ENCODE results near the gene REX1BD. TPM values are rescaled to one million over a fixed set of nuclear protein-coding genes. Genes with fewer than 3 reads are reported as not detected.
"Not testable (repeated sequence)": the region's sequence is repeated elsewhere in the genome, so short reads cannot be mapped to it uniquely, and the experiment has no call there.

Gene REX1BD
- total and polyA plus RNA-seq, 3 experiments from 2014 or later = 107 to 169 (median 110) TPM

DNA sequence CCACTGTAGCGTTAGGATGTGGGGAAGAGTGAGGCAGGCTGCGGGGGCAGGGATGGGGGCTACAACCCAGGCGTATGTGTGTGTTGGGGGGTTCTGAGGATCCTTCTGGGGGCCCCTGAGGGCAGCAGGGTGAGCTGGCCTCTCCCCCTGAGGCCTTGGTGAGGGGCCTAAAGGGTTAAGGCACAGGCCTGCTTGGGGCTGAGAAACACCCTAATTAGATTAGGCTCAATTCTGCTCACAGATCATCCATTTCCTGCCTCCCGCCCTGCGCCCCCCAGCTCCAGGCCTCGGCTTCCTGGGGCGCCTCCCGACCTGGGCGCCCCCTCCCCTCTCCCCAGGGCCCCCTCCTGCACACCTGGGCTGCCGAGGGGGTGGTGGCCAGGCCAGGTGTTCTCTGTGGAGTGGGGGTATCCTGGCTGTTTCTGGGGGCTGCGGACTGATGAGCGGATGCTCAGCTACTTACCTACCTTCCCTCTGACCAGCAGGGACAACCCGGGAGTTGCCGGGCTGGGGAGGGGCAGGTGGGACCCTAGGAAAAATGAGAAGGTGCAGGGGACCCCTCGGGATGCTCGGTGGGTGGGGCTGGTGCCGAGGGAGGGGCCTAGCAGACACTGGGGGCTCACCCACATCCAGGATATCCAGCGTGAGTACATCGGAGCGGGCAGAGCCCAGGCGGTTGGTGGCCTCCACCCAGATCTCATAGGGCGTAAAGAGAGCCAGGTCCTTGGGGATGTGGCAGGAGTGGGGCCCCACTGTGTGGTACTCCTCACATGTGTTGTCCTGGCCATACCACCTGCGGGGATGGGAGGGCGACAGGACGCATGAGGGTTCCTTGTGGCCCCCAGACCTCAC is 9.4 kb downstream of the REX1BD start:
- H3K27ac ChIP-seq (ENCODE audit: low read depth, low read length) = no peak overlapping the region
- H3K4me3 ChIP-seq (ENCODE audit: low read length) = no peak overlapping the region
- H3K4me1 ChIP-seq (ENCODE audit: insufficient read depth, low read length) = peaks cover 12% of the 10 kb centered on the region
- no peak for DNase-seq
- H3K9me3 ChIP-seq (ENCODE audit: low read length) = no peaks in the 10 kb centered on the region
- no peaks in the 10 kb centered on the region for H3K36me3 ChIP-seq (ENCODE audit: insufficient read depth, low read length)
- CTCF ChIA-PET = interaction anchor here (1.3 kb wide), 1 partner anchor 9 kb away, joined by 5 read pairs; the partner anchor contains the start of gene REX1BD
- Mint-ChIP-seq H3K27me3 (peaks cover 0 to 16% of the 10 kb centered on the region in 2 donors), H3K36me3 (peaks cover 0 to under 1% (median 0%) of the 10 kb centered on the region in 3 donors), H3K4me1 (peaks cover 11 to 20% (median 13%) of the 10 kb centered on the region in 3 donors), H3K4me3 (no peak overlapping the region), H3K9me3 (no peaks in the 10 kb centered on the region), H3K27ac (no peak overlapping the region)
- POLR2A ChIA-PET = interaction anchor here (0.6 kb wide), 1 partner anchor 605 kb away, joined by 5 read pairs; the partner anchor contains the start of gene NR2C2AP
- H3K27me3 ChIP-seq (ENCODE audit: insufficient read depth, low read length, poor library complexity, severe bottlenecking) = peaks cover 7% of the 10 kb centered on the region

DNA sequence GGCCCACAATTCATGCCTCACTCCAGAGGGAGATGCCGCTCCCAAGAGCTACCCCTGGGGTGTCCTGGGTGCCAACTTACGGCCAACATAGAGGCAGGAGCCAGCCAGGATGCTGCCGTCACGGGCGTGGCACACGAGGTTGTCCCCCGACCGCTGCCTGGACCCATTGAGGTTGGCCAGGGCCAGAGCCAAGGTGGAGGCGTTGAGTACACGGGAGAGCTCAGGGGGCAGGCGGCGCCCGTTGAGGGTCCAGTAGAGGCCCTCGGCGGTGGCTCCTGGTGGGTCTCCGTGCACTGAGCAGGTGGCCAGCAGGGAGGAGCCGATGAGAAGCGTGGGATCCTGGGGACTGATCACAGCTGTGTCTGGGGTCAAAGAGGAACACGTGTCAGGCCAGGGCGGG is 10.9 kb downstream of the REX1BD start:
- Mint-ChIP-seq H3K27ac (no peak overlapping the region), H3K9me3 (no peaks in the 10 kb centered on the region), H3K27me3 (peaks cover 5 to 23% of the 10 kb centered on the region in 2 donors), H3K4me3 (no peak overlapping the region), H3K36me3 (no peaks in the 10 kb centered on the region), H3K4me1 (peaks cover 8 to 18% (median 8%) of the 10 kb centered on the region in 3 donors)
- Histone ChIP-seq H3K36me3 (ENCODE audit: insufficient read depth, low read length) (no peaks in the 10 kb centered on the region), H3K27me3 (ENCODE audit: insufficient read depth, low read length, poor library complexity, severe bottlenecking) (peaks cover 15% of the 10 kb centered on the region), H3K9me3 (ENCODE audit: low read length) (no peaks in the 10 kb centered on the region), H3K4me1 (ENCODE audit: insufficient read depth, low read length) (peaks cover 11% of the 10 kb centered on the region), H3K27ac (ENCODE audit: low read depth, low read length) (no peak overlapping the region), H3K4me3 (ENCODE audit: low read length) (no peak overlapping the region)
- ChIA-PET POLR2A (no interaction called here), CTCF (no interaction called here)
- DNase-seq = no peak

DNA sequence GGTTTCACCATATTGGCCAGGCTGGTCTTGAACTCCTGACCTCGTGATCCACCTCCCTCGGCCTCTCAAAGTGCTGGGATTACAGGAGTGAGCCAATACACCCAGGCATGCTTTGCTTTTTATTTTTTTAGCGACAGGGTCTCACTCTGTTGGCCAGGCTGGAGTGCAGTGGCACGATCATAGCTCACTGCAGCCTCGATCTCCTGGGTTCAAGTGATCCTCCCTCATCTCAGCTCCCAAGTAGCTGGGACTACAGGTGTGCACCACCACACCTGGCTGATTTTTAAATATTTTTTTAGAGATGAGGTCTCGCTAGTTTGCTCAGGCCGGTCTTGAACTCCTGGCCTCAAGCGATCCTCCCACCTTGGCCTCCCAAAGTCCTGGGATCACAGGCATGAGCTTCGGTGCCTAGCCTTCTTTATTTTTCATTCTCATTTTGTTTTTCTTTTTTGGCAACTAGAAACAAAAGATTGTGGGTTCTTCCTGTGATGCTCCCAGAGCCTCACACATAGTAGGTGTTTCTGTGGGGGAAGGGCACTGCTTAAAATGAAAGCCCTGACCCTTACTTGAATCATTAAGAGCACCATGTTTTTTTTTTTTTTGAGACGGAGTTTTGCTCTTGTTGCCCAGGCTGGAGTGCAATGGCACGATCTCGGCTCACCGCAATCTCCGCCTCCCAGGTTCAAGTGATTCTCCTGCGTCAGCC is 12.2 kb downstream of the REX1BD start:
- H3K4me1 Mint-ChIP-seq = peaks cover 4 to 13% (median 4%) of the 10 kb centered on the region in 3 donors

DNA sequence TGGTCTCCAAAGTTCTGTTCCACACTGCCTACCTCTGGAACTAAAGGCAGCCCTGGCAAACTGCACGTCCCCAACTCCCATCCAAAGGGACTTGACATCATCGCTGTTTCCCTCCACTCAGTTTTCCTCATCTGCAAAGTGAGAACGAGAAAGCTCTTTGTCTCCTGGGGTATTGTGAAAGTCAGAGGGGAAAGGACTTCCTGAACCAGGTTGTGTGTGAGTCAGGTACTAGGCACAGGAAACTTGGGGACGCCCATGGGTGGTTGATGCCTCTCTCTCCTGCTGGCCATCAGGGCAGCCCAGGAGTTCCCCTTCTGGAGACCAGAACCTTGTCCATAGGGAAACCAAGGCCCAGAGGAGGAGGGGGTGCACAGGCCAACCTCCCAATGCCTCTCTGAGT is 13.3 kb downstream of the REX1BD start:
- peaks cover 2 to 11% (median 4%) of the 10 kb centered on the region in 3 donors for H3K4me1 Mint-ChIP-seq
- H3K27me3 Mint-ChIP-seq = peaks cover 14 to 34% of the 10 kb centered on the region in 2 donors
- DNase-seq = no peak
- H3K4me1 ChIP-seq (ENCODE audit: insufficient read depth, low read length) = no peaks in the 10 kb centered on the region
- H3K27ac Mint-ChIP-seq = no peak overlapping the region
- no peaks in the 10 kb centered on the region for H3K9me3 Mint-ChIP-seq
- H3K9me3 ChIP-seq (ENCODE audit: low read length) = no peaks in the 10 kb centered on the region
- no peak overlapping the region for H3K4me3 ChIP-seq (ENCODE audit: low read length)
- H3K27ac ChIP-seq (ENCODE audit: low read depth, low read length) = no peak overlapping the region
- H3K36me3 Mint-ChIP-seq = no peaks in the 10 kb centered on the region
- H3K27me3 ChIP-seq (ENCODE audit: insufficient read depth, low read length, poor library complexity, severe bottlenecking) = peaks cover 26% of the 10 kb centered on the region
- no peak overlapping the region for H3K4me3 Mint-ChIP-seq
- ChIA-PET CTCF (no interaction called here), POLR2A (no interaction called here)
- no peaks in the 10 kb centered on the region for H3K36me3 ChIP-seq (ENCODE audit: insufficient read depth, low read length)

More for the DNA sequence above, 12.2 kb downstream of the REX1BD start:
- peaks cover 28% of the 10 kb centered on the region for H3K27me3 ChIP-seq (ENCODE audit: insufficient read depth, low read length, poor library complexity, severe bottlenecking)
- H3K27ac Mint-ChIP-seq; H3K4me3 Mint-ChIP-seq; H3K4me1 ChIP-seq (ENCODE audit: insufficient read depth, low read length); H3K9me3 ChIP-seq (ENCODE audit: low read length); CTCF ChIA-PET; H3K36me3 ChIP-seq (ENCODE audit: insufficient read depth, low read length); DNase-seq; H3K4me3 ChIP-seq (ENCODE audit: low read length); POLR2A ChIA-PET; H3K9me3 Mint-ChIP-seq; H3K36me3 Mint-ChIP-seq; H3K27ac ChIP-seq (ENCODE audit: low read depth, low read length): not testable (repeated sequence)
- peaks cover 14 to 34% of the 10 kb centered on the region in 2 donors for H3K27me3 Mint-ChIP-seq

DNA sequence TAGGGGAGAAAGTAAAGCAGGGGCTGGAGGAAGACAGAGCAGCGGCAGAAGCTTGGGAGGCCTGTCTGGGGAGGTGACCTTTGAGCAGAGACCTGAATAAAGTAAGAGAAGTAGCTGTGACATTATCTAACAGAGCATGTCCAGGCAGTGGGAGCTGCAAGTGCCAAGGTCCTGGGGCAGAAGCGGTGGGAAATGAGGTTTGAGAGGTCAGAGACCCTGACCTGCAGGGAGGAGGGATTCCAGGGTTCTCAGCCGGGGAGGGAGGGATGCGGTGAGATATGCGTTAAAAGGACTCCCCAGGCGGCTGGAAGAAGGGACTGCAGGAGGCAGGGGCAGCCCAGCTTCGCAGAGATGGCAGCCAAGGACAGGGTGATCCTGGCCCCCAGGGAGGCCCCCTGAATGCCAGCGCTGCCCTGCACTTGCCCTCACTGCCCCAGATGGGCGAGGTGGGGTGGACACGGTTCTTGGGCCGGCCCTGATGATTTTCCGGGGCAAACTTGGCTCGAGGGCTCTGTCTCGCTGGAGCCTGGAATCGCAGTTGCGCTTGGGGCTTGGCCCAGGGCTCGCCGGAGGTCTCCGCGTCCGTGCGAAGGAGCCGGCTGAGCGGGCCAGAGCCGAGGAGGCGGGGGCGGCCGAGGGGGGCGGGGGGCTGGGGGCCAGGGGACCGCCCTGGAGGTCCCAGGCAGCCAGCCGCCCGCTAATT is 14.8 kb downstream of the REX1BD start:
- Mint-ChIP-seq H3K27ac (peak overlapping the region in 1 of 8 donors; percentile 39), H3K9me3 (no peaks in the 10 kb centered on the region), H3K4me3 (peak overlapping the region in 1 of 7 donors; percentile 15), H3K4me1 (peaks cover 4 to 25% (median 4%) of the 10 kb centered on the region in 3 donors), H3K27me3 (peaks cover 19 to 45% of the 10 kb centered on the region in 2 donors), H3K36me3 (no peaks in the 10 kb centered on the region)
- ChIA-PET POLR2A (no interaction called here), CTCF (interaction anchor here (1.8 kb wide), 1 partner anchor 14 kb away, joined by 5 read pairs; the partner anchor contains the start of gene REX1BD)
- peaks cover 36% of the 10 kb centered on the region for H3K27me3 ChIP-seq (ENCODE audit: insufficient read depth, low read length, poor library complexity, severe bottlenecking)
- DNase-seq = no peak
- H3K27ac ChIP-seq (ENCODE audit: low read depth, low read length) = no peak overlapping the region
- no peaks in the 10 kb centered on the region for H3K9me3 ChIP-seq (ENCODE audit: low read length)
- no peak overlapping the region for H3K4me3 ChIP-seq (ENCODE audit: low read length)
- H3K4me1 ChIP-seq (ENCODE audit: insufficient read depth, low read length) = peaks cover 4% of the 10 kb centered on the region
- H3K36me3 ChIP-seq (ENCODE audit: insufficient read depth, low read length) = no peaks in the 10 kb centered on the region

DNA sequence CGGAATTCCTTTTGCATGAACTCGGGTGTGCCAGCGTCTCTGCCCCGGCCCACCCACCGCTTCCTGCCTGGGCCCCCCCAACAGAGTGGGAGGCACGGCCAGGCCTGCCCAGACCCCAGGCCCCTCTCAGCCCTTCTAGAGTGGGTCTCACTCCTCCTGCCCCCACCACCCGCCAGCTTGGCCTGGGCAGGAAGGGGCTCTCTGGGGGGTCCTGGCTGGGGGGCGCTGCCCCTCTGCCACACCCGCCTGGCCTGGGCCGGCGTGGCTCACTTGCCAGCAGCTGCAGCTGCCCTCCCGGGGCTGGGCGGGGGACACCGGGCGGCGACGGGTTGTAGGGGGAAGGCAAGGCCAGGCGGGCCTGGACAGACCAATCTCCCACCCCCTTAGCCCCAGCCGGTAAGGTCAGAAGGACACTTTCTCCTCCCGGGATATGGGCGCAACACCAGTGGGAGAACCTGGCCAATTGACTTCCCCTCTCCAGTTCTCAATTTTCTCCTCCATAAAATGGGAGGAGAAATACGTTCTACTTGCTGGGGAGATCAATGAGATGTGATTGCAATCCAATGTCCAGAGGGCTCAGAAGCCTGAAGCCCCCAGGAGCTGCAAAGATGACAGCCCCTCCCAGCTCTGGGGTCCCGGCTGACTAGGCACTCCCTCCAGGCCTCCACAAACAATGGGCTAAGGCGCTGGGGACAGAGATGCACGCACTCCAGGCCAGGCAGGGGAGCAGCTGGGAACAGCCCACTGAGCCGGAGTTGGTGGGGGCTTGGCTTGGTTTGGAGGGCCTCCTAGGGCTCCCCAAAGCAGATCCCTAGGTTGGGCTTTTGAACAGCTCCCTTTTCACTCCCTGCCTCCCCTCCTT is 15.6 kb downstream of the REX1BD start:
- H3K27ac Mint-ChIP-seq = no peak overlapping the region
- no peaks in the 10 kb centered on the region for H3K9me3 Mint-ChIP-seq
- ChIA-PET POLR2A (interaction anchor here (0.5 to 0.8 kb wide), 2 partner anchors 15 to 33 kb away, joined by 3 read pairs; partner anchors contain the start of gene UBA52), CTCF (interaction anchor here (0.7 to 1.8 kb wide), 2 partner anchors 15 to 118 kb away, joined by 3 to 5 read pairs; partner anchors contain the start of gene REX1BD)
- peaks cover 7 to 30% (median 8%) of the 10 kb centered on the region in 3 donors for H3K4me1 Mint-ChIP-seq
- H3K4me3 ChIP-seq (ENCODE audit: low read length) = no peak overlapping the region
- DNase-seq = no peak
- H3K4me3 Mint-ChIP-seq = no peak overlapping the region
- H3K36me3 ChIP-seq (ENCODE audit: insufficient read depth, low read length) = no peaks in the 10 kb centered on the region
- no peaks in the 10 kb centered on the region for H3K9me3 ChIP-seq (ENCODE audit: low read length)
- H3K27me3 ChIP-seq (ENCODE audit: insufficient read depth, low read length, poor library complexity, severe bottlenecking) = peaks cover 44% of the 10 kb centered on the region
- H3K36me3 Mint-ChIP-seq = no peaks in the 10 kb centered on the region
- peaks cover 4% of the 10 kb centered on the region for H3K4me1 ChIP-seq (ENCODE audit: insufficient read depth, low read length)
- H3K27me3 Mint-ChIP-seq = peaks cover 27 to 53% of the 10 kb centered on the region in 2 donors
- H3K27ac ChIP-seq (ENCODE audit: low read depth, low read length) = no peak overlapping the region

DNA sequence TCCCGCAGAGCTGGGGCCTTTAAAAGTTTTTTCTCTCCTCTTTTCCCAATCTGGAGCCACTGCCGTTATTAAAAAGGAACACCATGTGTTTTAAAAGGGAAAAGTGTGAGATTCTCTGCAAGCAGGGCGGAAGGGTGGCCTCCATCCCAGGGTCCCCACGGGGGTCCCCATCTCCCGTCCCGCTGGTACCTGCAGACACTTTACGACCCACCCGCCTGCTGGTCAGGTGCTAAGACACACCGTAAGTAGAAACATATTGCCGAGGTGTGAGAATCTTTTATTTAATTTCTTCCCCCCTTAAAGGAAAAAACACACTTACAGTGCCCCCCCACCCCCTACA is 16.2 kb downstream of the REX1BD start:
- H3K4me3 ChIP-seq (ENCODE audit: low read length) = no peak overlapping the region
- DNase-seq = no peak
- POLR2A ChIA-PET = interaction anchor here (0.5 to 0.8 kb wide), 3 partner anchors 15 to 58 kb away, joined by 3 to 5 read pairs (median 3); partner anchors contain the start of gene UBA52
- CTCF ChIA-PET = interaction anchor here (0.7 kb wide), 1 partner anchor 119 kb away, joined by 3 read pairs; no protein-coding TSS in a partner anchor
- peaks cover 7 to 30% (median 8%) of the 10 kb centered on the region in 3 donors for H3K4me1 Mint-ChIP-seq
- no peaks in the 10 kb centered on the region for H3K36me3 Mint-ChIP-seq
- peaks cover 33 to 55% of the 10 kb centered on the region in 2 donors for H3K27me3 Mint-ChIP-seq
- H3K27me3 ChIP-seq (ENCODE audit: insufficient read depth, low read length, poor library complexity, severe bottlenecking) = peaks cover 50% of the 10 kb centered on the region
- H3K4me3 Mint-ChIP-seq = no peak overlapping the region
- H3K27ac Mint-ChIP-seq = no peak overlapping the region
- no peaks in the 10 kb centered on the region for H3K36me3 ChIP-seq (ENCODE audit: insufficient read depth, low read length)
- no peaks in the 10 kb centered on the region for H3K9me3 Mint-ChIP-seq
- peaks cover 4% of the 10 kb centered on the region for H3K4me1 ChIP-seq (ENCODE audit: insufficient read depth, low read length)
- no peaks in the 10 kb centered on the region for H3K9me3 ChIP-seq (ENCODE audit: low read length)
- no peak overlapping the region for H3K27ac ChIP-seq (ENCODE audit: low read depth, low read length)

All from CD8-positive, alpha-beta memory T cell (primary cell).